ENCODE results near the gene OR56B4.

GRCh38 chr11:6099577-6099976, 7.9 kb upstream of the OR56B4 start:
- no peak for TF ChIP-seq POLR2A (IDR thresholded peaks at IDR 0.05)
- no peak for TF ChIP-seq CTCF (IDR thresholded peaks at IDR 0.05)
